Esophagus squamous epithelium (tissue), 5 donors: ENCODE data around the gene LARP1. TPM values are rescaled to one million over a fixed set of nuclear protein-coding genes. Genes with fewer than 3 reads are reported as not detected.

Source experiments
- DNase-seq: peaks from one replicate; lab custom pipeline; 2025; lab: John Stamatoyannopoulos, UW
- H3K27ac ChIP-seq, 4 donors: fragments of 200-600 bp; sonication (generic); one replicate each; pipeline ENCODE4 v1.5.1; 2016 to 2019; ENCODE audit warnings: mild to moderate bottlenecking in 1 of 4
- H3K27me3 ChIP-seq, 4 donors: fragments of 200-600 bp; sonication (generic); 1 replicate in 3 of 4; 2 replicates in 1 of 4; pipeline versions ENCODE4 v1.5.1 to v1.6.0; 2017 to 2021; ENCODE audit warnings: antibody characterized with exemption in 1 of 4
- H3K36me3 ChIP-seq, 3 donors: fragments of 200-600 bp; sonication (generic); one replicate each; pipeline ENCODE4 v1.5.1; 2016 to 2019
- H3K4me1 ChIP-seq, 3 donors: fragments of 200-600 bp; sonication (generic); one replicate each; pipeline ENCODE4 v1.5.1; 2017 to 2019
- H3K4me3 ChIP-seq, 4 donors: fragments of 200-600 bp; sonication (generic); 1 replicate in 3 of 4; 2 replicates in 1 of 4; pipeline ENCODE4 v1.5.1; 2016 to 2019; ENCODE audit warnings: mild to moderate bottlenecking in 2 of 4, moderate library complexity in 1 of 4
- H3K9me3 ChIP-seq, 3 donors: fragments of 200-600 bp; sonication (generic); one replicate each; pipeline ENCODE4 v1.5.1; 2016 to 2019
- CTCF ChIP-seq, 6 experiments: fragments of 450-650 bp in 4 of 6; fragments of 200-600 bp in 2 of 6; sonication (generic) in 2 of 6; IDR thresholded peaks; one replicate each; pipeline ENCODE4 v1.5.1; 2016 to 2019; ENCODE audit warnings: antibody characterized with exemption in 6 of 6, mild to moderate bottlenecking in 4 of 6, moderate library complexity in 4 of 6
- POLR2A ChIP-seq, 4 donors: fragments of 450-650 bp; IDR thresholded peaks; one replicate each; pipeline ENCODE4 v1.6.1; 2017; ENCODE audit warnings: antibody characterized with exemption in 4 of 4, mild to moderate bottlenecking in 4 of 4, moderate library complexity in 3 of 4
- WGBS, 2 donors: methylation state at CpG; one replicate each; pipeline ENCODE4 v1.1.5; 2018; 5-methylcytosine and 5-hydroxymethylcytosine counted together
- intact Hi-C: fragments of 100-400 bp; cut with DNase I; formaldehyde crosslinking; loops from one replicate; pipeline ENCODE4 v1.15.0; 2022
- total RNA-seq, 4 donors: library from RNA; depleted of rRNA; stranded (reverse); fragments of >200 nt; gene quantifications; one replicate each; pipeline ENCODE4 v1.1.0, GENCODE V29; 2016
- donor health status: DM: yes; HTN: yes; CAD: no.

Gene LARP1
- total RNA-seq, 4 donors from 2014 or later, result 81.7 to 105 (median 95.2) TPM

- H3K27ac ChIP-seq, result no peak overlapping the region
- no peaks in the 10 kb centered on the region for H3K4me1 ChIP-seq
- no peak overlapping the region for H3K4me3 ChIP-seq
- DNase-seq, result no peak
- no peaks in the 10 kb centered on the region for H3K9me3 ChIP-seq
- intact Hi-C loops, result no loop called here
- no peaks in the 10 kb centered on the region for H3K27me3 ChIP-seq
- TF ChIP-seq CTCF (IDR thresholded peaks at IDR 0.05) (no peak), POLR2A (IDR thresholded peaks at IDR 0.05) (no peak)
- peaks cover 48 to 96% (median 68%) of the 10 kb centered on the region in 3 donors for H3K36me3 ChIP-seq
Observed at GRCh38 chr5:154800582-154800981, 45.4 kb downstream of the LARP1 start.

GRCh38 chr5:154801083-154801482 is 45.9 kb downstream of the LARP1 start:
- Histone ChIP-seq H3K36me3 (peaks cover 48 to 100% (median 73%) of the 10 kb centered on the region in 3 donors), H3K4me1 (no peaks in the 10 kb centered on the region), H3K4me3 (no peak overlapping the region), H3K9me3 (no peaks in the 10 kb centered on the region), H3K27ac (no peak overlapping the region), H3K27me3 (no peaks in the 10 kb centered on the region)
- TF ChIP-seq CTCF (IDR thresholded peaks at IDR 0.05) (no peak), POLR2A (IDR thresholded peaks at IDR 0.05) (no peak)
- WGBS, 2 donors, result 84 to 85% methylated on average over 3 of the region's 3 CpGs
- intact Hi-C loops, result no loop called here
- no peak for DNase-seq

- H3K36me3 ChIP-seq, result peaks cover 48 to 100% (median 77%) of the 10 kb centered on the region in 3 donors
- WGBS, 2 donors, result 93 to 96% methylated on average over 7 of the region's 9 CpGs
- DNase-seq, result no peak
- no peak overlapping the region for H3K4me3 ChIP-seq
- intact Hi-C loops, result no loop called here
- no peaks in the 10 kb centered on the region for H3K27me3 ChIP-seq
- no peaks in the 10 kb centered on the region for H3K9me3 ChIP-seq
- no peaks in the 10 kb centered on the region for H3K4me1 ChIP-seq
- no peak overlapping the region for H3K27ac ChIP-seq
- no peak for TF ChIP-seq CTCF (IDR thresholded peaks at IDR 0.05)
- TF ChIP-seq POLR2A (IDR thresholded peaks at IDR 0.05), result no peak
Observed at GRCh38 chr5:154802050-154802449, 46.9 kb downstream of the LARP1 start.

GRCh38 chr5:154806176-154806575 is 51.0 kb downstream of the LARP1 start:
- no peak overlapping the region for H3K27ac ChIP-seq
- no peaks in the 10 kb centered on the region for H3K4me1 ChIP-seq
- TF ChIP-seq POLR2A (IDR thresholded peaks at IDR 0.05) (no peak), CTCF (IDR thresholded peaks at IDR 0.05) (no peak)
- H3K9me3 ChIP-seq, result no peaks in the 10 kb centered on the region
- 70 to 82% methylated on average over 4 of the region's 4 CpGs for WGBS, 2 donors
- H3K36me3 ChIP-seq, result peaks cover 40 to 100% (median 62%) of the 10 kb centered on the region in 3 donors
- no peak for DNase-seq
- intact Hi-C loops, result no loop called here
- H3K27me3 ChIP-seq, result no peaks in the 10 kb centered on the region
- no peak overlapping the region for H3K4me3 ChIP-seq

GRCh38 chr5:154811239-154811638 is 56.1 kb downstream of the LARP1 start:
- H3K4me3 ChIP-seq, result no peak overlapping the region
- no peaks in the 10 kb centered on the region for H3K9me3 ChIP-seq
- H3K4me1 ChIP-seq, result no peaks in the 10 kb centered on the region
- no peak overlapping the region for H3K27ac ChIP-seq
- peaks cover 24 to 100% (median 43%) of the 10 kb centered on the region in 3 donors for H3K36me3 ChIP-seq
- intact Hi-C loops, result loop anchor here (5.0 to 10.0 kb wide), 2 partner anchors 56 to 159 kb away; partner anchors contain the start of gene LARP1
- WGBS, 2 donors, result 67 to 87% methylated on average over 3 to 7 of the region's 7 CpGs
- DNase-seq, result no peak
- no peak for TF ChIP-seq CTCF (IDR thresholded peaks at IDR 0.05)
- no peak for TF ChIP-seq POLR2A (IDR thresholded peaks at IDR 0.05)
- no peaks in the 10 kb centered on the region for H3K27me3 ChIP-seq
